ENCODE results near the gene PEX5L. TPM values are rescaled to one million over a fixed set of nuclear protein-coding genes. Genes with fewer than 3 reads are reported as not detected.
A peak's percentile ranks its signal among the peaks of the same experiment; 100 is the strongest.

Gene PEX5L
- total and polyA plus RNA-seq, 9 donors: 0.30 to 8.6 (median 1.1) TPM

DNA sequence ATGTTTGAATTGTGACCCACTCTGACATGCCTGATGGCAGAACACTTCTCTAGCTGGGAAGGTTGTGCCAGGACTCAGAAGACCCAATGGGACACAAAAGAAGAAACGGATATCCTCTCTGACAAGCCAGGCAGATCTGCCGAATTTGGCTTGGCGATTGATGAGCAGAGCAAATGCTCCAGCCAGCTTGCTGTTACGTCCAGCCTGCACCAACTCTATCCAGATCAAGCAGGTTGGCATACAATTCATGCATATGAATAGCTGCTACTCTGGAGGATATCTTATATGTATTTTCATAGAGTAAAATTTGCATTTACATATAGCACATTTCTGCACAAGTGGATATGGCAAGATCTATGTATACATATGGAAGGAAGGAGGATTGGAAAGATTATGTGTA, 102.8 kb downstream of the PEX5L start:
- no peak overlapping the region for H3K4me3 ChIP-seq
- no peaks in the 10 kb centered on the region for H3K4me1 ChIP-seq (ENCODE audit: insufficient read depth)
- no peak for TF ChIP-seq CTCF (IDR thresholded peaks at IDR 0.05)
- no peak for TF ChIP-seq EP300 (IDR thresholded peaks at IDR 0.05)
- TF ChIP-seq POLR2A (IDR thresholded peaks at IDR 0.05): no peak
- intact Hi-C loops (cut with DNase I): no loop called here
- H3K27me3 ChIP-seq: no peaks in the 10 kb centered on the region
- H3K36me3 ChIP-seq: no peaks in the 10 kb centered on the region
- no peak for DNase-seq
- WGBS, 3 donors: 88 to 93% (median 90%) methylated on average over 4 of the region's 4 CpGs
- no peaks in the 10 kb centered on the region for H3K9me3 ChIP-seq
- no peak overlapping the region for H3K27ac ChIP-seq

GRCh38 chr3:179933080-179933479, 103.7 kb downstream of the PEX5L start:
- no peaks in the 10 kb centered on the region for H3K9me3 ChIP-seq
- no peaks in the 10 kb centered on the region for H3K36me3 ChIP-seq
- TF ChIP-seq CTCF (IDR thresholded peaks at IDR 0.05) (no peak), EP300 (IDR thresholded peaks at IDR 0.05) (no peak), POLR2A (IDR thresholded peaks at IDR 0.05) (no peak)
- WGBS, 3 donors: 85 to 92% (median 88%) methylated on average over 4 of the region's 4 CpGs
- intact Hi-C loops (cut with DNase I): no loop called here
- H3K27ac ChIP-seq: no peak overlapping the region
- no peaks in the 10 kb centered on the region for H3K27me3 ChIP-seq
- no peaks in the 10 kb centered on the region for H3K4me1 ChIP-seq (ENCODE audit: insufficient read depth)
- no peak for DNase-seq
- no peak overlapping the region for H3K4me3 ChIP-seq

DNA sequence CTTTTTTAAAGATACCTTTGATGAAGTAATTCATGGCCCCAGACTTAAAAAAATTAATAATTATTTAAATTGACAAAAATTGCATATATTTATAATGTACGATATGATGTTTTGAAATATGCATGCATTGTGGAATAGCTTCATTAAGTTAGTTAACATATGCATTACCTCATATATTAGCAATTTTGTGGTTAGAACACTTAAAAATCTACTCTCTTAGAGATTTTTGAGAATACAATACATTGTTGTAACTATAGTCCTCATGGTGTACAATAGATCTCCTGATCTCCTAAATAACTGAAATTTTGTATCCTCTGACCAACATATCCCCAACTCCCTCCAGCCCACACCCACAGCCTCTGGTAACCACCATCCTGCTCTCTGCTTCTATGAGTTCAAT, 104.1 kb downstream of the PEX5L start:
- no peaks in the 10 kb centered on the region for H3K27me3 ChIP-seq
- no peaks in the 10 kb centered on the region for H3K36me3 ChIP-seq
- no peaks in the 10 kb centered on the region for H3K4me1 ChIP-seq (ENCODE audit: insufficient read depth)
- H3K27ac ChIP-seq: no peak overlapping the region
- intact Hi-C loops (cut with DNase I): no loop called here
- no peak for TF ChIP-seq POLR2A (IDR thresholded peaks at IDR 0.05)
- H3K4me3 ChIP-seq: no peak overlapping the region
- WGBS, 3 donors: 95 to 98% (median 96%) methylated on average over 1 of the region's 1 CpG
- no peak for DNase-seq
- no peaks in the 10 kb centered on the region for H3K9me3 ChIP-seq

- Histone ChIP-seq H3K27ac (no peak overlapping the region), H3K36me3 (no peaks in the 10 kb centered on the region), H3K4me3 (no peak overlapping the region), H3K27me3 (no peaks in the 10 kb centered on the region), H3K9me3 (no peaks in the 10 kb centered on the region), H3K4me1 (ENCODE audit: insufficient read depth) (no peaks in the 10 kb centered on the region)
- no peak for TF ChIP-seq EP300 (IDR thresholded peaks at IDR 0.05)
- peak; percentile 18 to 47 (median 24) for TF ChIP-seq CTCF (IDR thresholded peaks at IDR 0.05)
- TF ChIP-seq POLR2A (IDR thresholded peaks at IDR 0.05): no peak
- 28 to 39% (median 37%) methylated on average over 1 of the region's 1 CpG for WGBS, 3 donors
- DNase-seq: peak; percentile 38 to 66 (median 64)
- intact Hi-C loops (cut with DNase I): loop anchor here in 3 of 4 donors (5.0 to 10.0 kb wide), 2 partner anchors 666 to 668 kb away; no protein-coding TSS in a partner anchor
Observed at GRCh38 chr3:179929091-179929529, 107.6 kb downstream of the PEX5L start.

- TF ChIP-seq EP300 (IDR thresholded peaks at IDR 0.05) (no peak), CTCF (IDR thresholded peaks at IDR 0.05) (no peak), POLR2A (IDR thresholded peaks at IDR 0.05) (no peak)
- no peaks in the 10 kb centered on the region for H3K36me3 ChIP-seq
- no peaks in the 10 kb centered on the region for H3K9me3 ChIP-seq
- intact Hi-C loops (cut with DNase I): loop anchor here in 3 of 4 donors (5.0 to 10.0 kb wide), 2 partner anchors 668 to 670 kb away; no protein-coding TSS in a partner anchor
- H3K4me1 ChIP-seq (ENCODE audit: insufficient read depth): no peaks in the 10 kb centered on the region
- DNase-seq: no peak
- 86 to 88% (median 87%) methylated on average over 3 of the region's 3 CpGs for WGBS, 3 donors
- no peaks in the 10 kb centered on the region for H3K27me3 ChIP-seq
- no peak overlapping the region for H3K27ac ChIP-seq
- H3K4me3 ChIP-seq: no peak overlapping the region
Observed at GRCh38 chr3:179927191-179927590, 109.5 kb downstream of the PEX5L start.
